Panc1 (cell line): ENCODE results near the gene PLCB1.

Source experiments
- CTCF ChIP-seq: fragments of 450-650 bp; IDR thresholded peaks from 2 replicates; pipeline ENCODE4 v1.5.1; 2017; ENCODE audit warnings: mild to moderate bottlenecking
- POLR2AphosphoS5 ChIP-seq: IDR thresholded peaks from 2 replicates; pipeline ENCODE4 v1.6.1; 2012; ENCODE audit warnings: mild to moderate bottlenecking, low read depth, low read length, moderate library complexity
- TF ChIP-seq, protein P1 (sequence below), 2 experiments: IDR thresholded peaks; 2 replicates each; pipeline ENCODE4 v1.6.1; 2011 to 2012; ENCODE audit warnings: low read depth in 2 of 2, control low read depth in 1 of 2, low read length in 1 of 2, mild to moderate bottlenecking in 1 of 2, moderate library complexity in 1 of 2; ENCODE audit not compliant: insufficient read depth in 1 of 2

GRCh38 chr20:8094850-8095249 lies 37.2 kb upstream of the PLCB1 start:
- TF ChIP-seq CTCF, result no peak
- TF ChIP-seq, protein P1, sequence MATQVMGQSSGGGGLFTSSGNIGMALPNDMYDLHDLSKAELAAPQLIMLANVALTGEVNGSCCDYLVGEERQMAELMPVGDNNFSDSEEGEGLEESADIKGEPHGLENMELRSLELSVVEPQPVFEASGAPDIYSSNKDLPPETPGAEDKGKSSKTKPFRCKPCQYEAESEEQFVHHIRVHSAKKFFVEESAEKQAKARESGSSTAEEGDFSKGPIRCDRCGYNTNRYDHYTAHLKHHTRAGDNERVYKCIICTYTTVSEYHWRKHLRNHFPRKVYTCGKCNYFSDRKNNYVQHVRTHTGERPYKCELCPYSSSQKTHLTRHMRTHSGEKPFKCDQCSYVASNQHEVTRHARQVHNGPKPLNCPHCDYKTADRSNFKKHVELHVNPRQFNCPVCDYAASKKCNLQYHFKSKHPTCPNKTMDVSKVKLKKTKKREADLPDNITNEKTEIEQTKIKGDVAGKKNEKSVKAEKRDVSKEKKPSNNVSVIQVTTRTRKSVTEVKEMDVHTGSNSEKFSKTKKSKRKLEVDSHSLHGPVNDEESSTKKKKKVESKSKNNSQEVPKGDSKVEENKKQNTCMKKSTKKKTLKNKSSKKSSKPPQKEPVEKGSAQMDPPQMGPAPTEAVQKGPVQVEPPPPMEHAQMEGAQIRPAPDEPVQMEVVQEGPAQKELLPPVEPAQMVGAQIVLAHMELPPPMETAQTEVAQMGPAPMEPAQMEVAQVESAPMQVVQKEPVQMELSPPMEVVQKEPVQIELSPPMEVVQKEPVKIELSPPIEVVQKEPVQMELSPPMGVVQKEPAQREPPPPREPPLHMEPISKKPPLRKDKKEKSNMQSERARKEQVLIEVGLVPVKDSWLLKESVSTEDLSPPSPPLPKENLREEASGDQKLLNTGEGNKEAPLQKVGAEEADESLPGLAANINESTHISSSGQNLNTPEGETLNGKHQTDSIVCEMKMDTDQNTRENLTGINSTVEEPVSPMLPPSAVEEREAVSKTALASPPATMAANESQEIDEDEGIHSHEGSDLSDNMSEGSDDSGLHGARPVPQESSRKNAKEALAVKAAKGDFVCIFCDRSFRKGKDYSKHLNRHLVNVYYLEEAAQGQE (IDR thresholded peaks at IDR 0.05; ENCODE audit: insufficient read depth in 1 of 2, low read depth in 2 of 2, low read length in 1 of 2), result no peak
- TF ChIP-seq POLR2AphosphoS5, result no peak
